Testis (tissue), 5 donors: ENCODE data around the gene YOD1. TPM values are rescaled to one million over a fixed set of nuclear protein-coding genes. Genes with fewer than 3 reads are reported as not detected.

ENCODE experiments used
- DNase-seq: peaks from one replicate; pipeline ENCODE4 v3.0.0-alpha.2; 2019
- H3K27ac ChIP-seq, 2 donors: fragments of 200-600 bp; sonication (generic); one replicate each; pipeline ENCODE4 v1.5.1; 2019
- H3K27me3 ChIP-seq: fragments of 200-600 bp; sonication (generic); one replicate; pipeline ENCODE4 v1.5.1; 2019
- H3K36me3 ChIP-seq: fragments of 200-600 bp; sonication (generic); one replicate; pipeline ENCODE4 v1.5.1; 2017; ENCODE audit warnings: low read depth; ENCODE audit errors: missing control alignments
- H3K4me1 ChIP-seq: fragments of 200-600 bp; sonication (generic); one replicate; pipeline ENCODE4 v1.5.1; 2019
- H3K4me3 ChIP-seq, 2 donors: fragments of 200-600 bp; sonication (generic); one replicate each; pipeline ENCODE4 v1.5.1; 2017 to 2019
- H3K9me3 ChIP-seq: fragments of 200-600 bp; sonication (generic); one replicate; pipeline ENCODE4 v1.5.1; 2017
- POLR2A ChIP-seq: fragments of 450-650 bp; IDR thresholded peaks from one replicate; pipeline ENCODE4 v1.6.1; 2017; ENCODE audit warnings: antibody characterized with exemption, mild to moderate bottlenecking, moderate library complexity
- WGBS, 2 donors: methylation state at CpG; one replicate each; pipeline ENCODE4 v1.1.5; 2018; 5-methylcytosine and 5-hydroxymethylcytosine counted together
- intact Hi-C: fragments of 100-400 bp; cut with DNase I; formaldehyde crosslinking; loops from one replicate; pipeline ENCODE4 v1.15.1; 2023; ENCODE audit warnings: low total_unique reads
- long read RNA-seq, 2 donors: transcript quantifications; one replicate each; lab custom pipeline, GENCODE V29; 2026
- polyA plus RNA-seq: library from polyadenylated mRNA; stranded (reverse); fragments of 350-450 nt; fragmentation: Illumina TruSeq; extraction: RNeasy Lipid Tissue Mini Kit (QIAGEN cat#74804); gene quantifications from one replicate; pipeline ENCODE4 v1.2.3, GENCODE V29; 2014; ENCODE audit warnings: low read depth, low replicate concordance; ENCODE audit not compliant: insufficient read depth
- total RNA-seq, 2 donors: library from RNA; depleted of rRNA; stranded (reverse); fragments of >200 nt; gene quantifications; one replicate each; pipeline ENCODE4 v1.2.3, GENCODE V29; 2016
- TF ChIP-seq, protein P1 (sequence below), 3 experiments: fragments of 450-650 bp in 2 of 3; fragments of 200-600 bp in 1 of 3; sonication (generic) in 1 of 3; IDR thresholded peaks; one replicate each; pipeline ENCODE4 v1.5.1; 2016 to 2019; ENCODE audit warnings: antibody characterized with exemption in 3 of 3, mild to moderate bottlenecking in 2 of 3, moderate library complexity in 1 of 3

YOD1 gene
- 10 to 100 TPM; 10.9 to 12.3 TPM for total RNA-seq
- polyA plus RNA-seq = 8.7 TPM
- long read RNA-seq, donor 1, full-length matches to known transcripts = 7 of 7 reads
- long read RNA-seq, donor 1, partial matches to known transcripts = 0 of 7 reads
- long read RNA-seq, donor 1, other reads (novel, unspliced or antisense) = 0 of 7 reads
- long read RNA-seq, donor 2, full-length matches to known transcripts = 4 of 4 reads
- long read RNA-seq, donor 2, partial matches to known transcripts = 0 of 4 reads
- long read RNA-seq, donor 2, other reads (novel, unspliced or antisense) = 0 of 4 reads

DNA sequence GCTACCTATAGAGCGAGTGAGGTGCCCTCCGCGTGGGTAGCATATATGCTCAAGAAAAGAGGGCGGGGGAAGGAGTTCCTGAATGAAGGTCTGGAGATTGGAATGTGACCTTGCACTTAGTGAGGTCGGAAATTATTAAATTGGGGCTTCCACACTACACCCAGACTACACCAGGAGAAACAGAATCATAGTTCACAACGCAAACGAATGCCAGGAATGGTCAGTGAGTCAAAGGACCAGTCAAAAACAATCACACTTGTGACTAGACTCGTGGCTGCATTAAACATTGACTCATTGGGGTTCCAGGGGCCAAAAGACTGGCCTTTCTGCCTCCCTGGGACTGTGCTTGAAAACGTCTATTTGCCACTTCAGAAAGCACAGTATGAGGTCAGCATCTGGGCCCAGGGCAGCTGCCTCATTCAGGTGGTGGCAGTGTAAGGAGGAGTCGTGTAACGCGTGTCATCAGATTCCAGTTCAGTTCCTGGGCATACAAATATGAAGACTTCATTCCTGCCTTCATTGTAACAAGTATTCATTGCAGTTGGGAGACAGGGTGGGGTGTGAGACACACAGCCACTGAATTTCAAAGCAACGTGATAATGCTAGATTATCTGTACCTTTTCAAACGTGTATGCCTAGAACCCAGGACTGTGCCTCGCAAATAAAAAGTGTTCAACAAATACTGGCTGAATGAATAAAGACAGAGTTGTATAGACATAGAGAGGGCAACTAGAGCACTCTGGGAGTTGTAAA is at the start of gene YOD1:
Gene YOD1, minus strand, starts transcription at position 18 of the 753 bp plus-strand sequence. CDS start 178 bp downstream, outside the sequence.
- intact Hi-C loops = no loop called here
- DNase-seq = no peak
- no peaks in the 10 kb centered on the region for H3K36me3 ChIP-seq
- WGBS, 2 donors = 24 to 43% methylated on average over 14 to 15 of the region's 15 CpGs
- H3K9me3 ChIP-seq = no peaks in the 10 kb centered on the region
- no peaks in the 10 kb centered on the region for H3K27me3 ChIP-seq
- peaks cover 18% of the 10 kb centered on the region for H3K4me1 ChIP-seq
- H3K27ac ChIP-seq = peak within 1 kb of the TSS; percentile 96 to 98
- peak within 1 kb of the TSS; percentile 90 to 100 for H3K4me3 ChIP-seq
- TF ChIP-seq, protein P1, sequence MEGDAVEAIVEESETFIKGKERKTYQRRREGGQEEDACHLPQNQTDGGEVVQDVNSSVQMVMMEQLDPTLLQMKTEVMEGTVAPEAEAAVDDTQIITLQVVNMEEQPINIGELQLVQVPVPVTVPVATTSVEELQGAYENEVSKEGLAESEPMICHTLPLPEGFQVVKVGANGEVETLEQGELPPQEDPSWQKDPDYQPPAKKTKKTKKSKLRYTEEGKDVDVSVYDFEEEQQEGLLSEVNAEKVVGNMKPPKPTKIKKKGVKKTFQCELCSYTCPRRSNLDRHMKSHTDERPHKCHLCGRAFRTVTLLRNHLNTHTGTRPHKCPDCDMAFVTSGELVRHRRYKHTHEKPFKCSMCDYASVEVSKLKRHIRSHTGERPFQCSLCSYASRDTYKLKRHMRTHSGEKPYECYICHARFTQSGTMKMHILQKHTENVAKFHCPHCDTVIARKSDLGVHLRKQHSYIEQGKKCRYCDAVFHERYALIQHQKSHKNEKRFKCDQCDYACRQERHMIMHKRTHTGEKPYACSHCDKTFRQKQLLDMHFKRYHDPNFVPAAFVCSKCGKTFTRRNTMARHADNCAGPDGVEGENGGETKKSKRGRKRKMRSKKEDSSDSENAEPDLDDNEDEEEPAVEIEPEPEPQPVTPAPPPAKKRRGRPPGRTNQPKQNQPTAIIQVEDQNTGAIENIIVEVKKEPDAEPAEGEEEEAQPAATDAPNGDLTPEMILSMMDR (IDR thresholded peaks at IDR 0.05) = no peak
- no peak for TF ChIP-seq POLR2A

DNA sequence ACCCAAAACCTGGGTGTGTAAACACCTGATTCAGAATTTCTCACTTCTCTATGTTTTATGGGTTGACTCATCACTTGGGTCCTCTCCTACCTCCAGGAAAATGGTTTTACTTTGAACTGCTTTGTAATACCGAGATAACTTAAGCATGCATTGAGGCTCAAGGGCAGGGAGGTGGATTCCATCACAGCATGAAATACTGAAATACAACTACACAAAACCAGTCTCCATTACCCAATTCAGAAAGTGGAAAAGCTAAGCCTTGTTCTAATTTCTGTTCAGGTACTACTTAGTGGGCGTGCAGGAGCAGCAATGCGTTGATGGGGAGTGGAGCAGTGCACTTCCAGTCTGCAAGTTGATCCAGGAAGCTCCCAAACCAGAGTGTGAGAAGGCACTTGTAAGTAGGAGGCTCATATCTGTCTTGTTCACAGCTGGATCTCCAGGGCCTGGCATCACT is 46.9 kb upstream of the YOD1 start:
- intact Hi-C loops = no loop called here
- Histone ChIP-seq H3K4me3 (no peak overlapping the region), H3K27ac (no peak overlapping the region), H3K27me3 (no peaks in the 10 kb centered on the region), H3K4me1 (no peaks in the 10 kb centered on the region), H3K36me3 (no peaks in the 10 kb centered on the region), H3K9me3 (no peaks in the 10 kb centered on the region)
- WGBS, 2 donors = 84 to 90% methylated on average over 3 of the region's 3 CpGs
- DNase-seq = no peak
- TF ChIP-seq POLR2A = no peak
- TF ChIP-seq, protein P1 (IDR thresholded peaks at IDR 0.05) = no peak

DNA sequence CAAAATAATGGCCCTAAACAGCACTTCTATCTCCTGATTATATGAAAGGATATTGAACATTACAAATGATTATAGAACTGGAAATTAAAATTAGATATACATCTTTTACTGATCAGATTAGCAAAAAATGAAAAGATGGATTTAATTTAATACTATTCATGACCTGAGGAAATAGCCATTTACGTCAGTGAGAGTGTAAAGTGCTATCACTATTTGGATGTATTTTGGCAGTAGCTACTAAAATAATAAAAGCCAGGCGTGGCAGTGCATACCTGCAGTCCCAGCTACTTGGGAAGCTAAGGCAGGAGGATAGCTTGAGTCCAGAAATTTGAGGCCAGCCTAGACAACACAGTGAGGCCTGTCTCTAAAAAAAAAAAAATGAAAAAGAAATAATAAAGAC is 42.9 kb upstream of the YOD1 start:
- no peak for DNase-seq

DNA sequence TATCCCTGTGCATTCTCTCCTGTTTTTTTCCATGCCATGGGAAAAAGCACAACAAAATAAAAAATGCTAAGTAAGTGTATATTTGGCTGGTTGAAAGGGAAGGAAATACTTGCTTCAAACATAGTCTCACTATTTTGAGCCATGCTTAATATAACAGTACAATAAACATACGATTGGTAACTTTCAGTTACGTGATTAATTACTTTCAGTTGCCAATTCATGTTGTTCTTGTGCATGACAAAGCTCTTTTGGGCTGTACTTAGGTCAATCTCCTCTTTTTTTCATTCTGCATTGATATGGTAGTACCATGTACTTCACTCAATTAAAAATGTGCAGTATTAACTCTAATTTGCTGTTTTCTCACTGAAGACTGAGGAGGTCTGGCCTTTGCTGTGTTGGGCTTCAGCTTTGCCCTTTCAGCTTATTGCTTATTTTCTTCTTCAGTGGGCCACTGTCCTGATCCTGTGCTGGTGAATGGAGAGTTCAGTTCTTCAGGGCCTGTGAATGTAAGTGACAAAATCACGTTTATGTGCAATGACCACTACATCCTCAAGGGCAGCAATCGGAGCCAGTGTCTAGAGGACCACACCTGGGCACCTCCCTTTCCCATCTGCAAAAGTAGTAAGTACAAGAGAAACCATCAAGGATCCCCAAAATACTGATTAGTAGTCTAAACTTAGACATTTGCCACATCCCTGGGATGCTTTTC is 40.3 kb upstream of the YOD1 start:
- Histone ChIP-seq H3K36me3 (no peaks in the 10 kb centered on the region), H3K4me3 (no peak overlapping the region), H3K27ac (no peak overlapping the region), H3K27me3 (no peaks in the 10 kb centered on the region), H3K9me3 (no peaks in the 10 kb centered on the region), H3K4me1 (peaks cover 13% of the 10 kb centered on the region)
- WGBS, 2 donors = 77 to 85% methylated on average over 4 of the region's 4 CpGs
- intact Hi-C loops = no loop called here
- TF ChIP-seq, protein P1 (IDR thresholded peaks at IDR 0.05) = no peak
- TF ChIP-seq POLR2A = no peak
- DNase-seq = no peak

More for the DNA sequence above, 42.9 kb upstream of the YOD1 start:
- TF ChIP-seq POLR2A = no peak
- TF ChIP-seq, protein P1 (IDR thresholded peaks at IDR 0.05) = no peak
- Histone ChIP-seq H3K9me3 (no peaks in the 10 kb centered on the region), H3K27ac (no peak overlapping the region), H3K36me3 (no peaks in the 10 kb centered on the region), H3K27me3 (no peaks in the 10 kb centered on the region), H3K4me1 (peaks cover 5% of the 10 kb centered on the region), H3K4me3 (no peak overlapping the region)
- 69 to 74% methylated on average over 2 of the region's 2 CpGs for WGBS, 2 donors
- intact Hi-C loops = no loop called here
